ENCODE data around the gene MTHFD1L. TPM values are rescaled to one million over a fixed set of nuclear protein-coding genes. Genes with fewer than 3 reads are reported as not detected.

The MTHFD1L gene
- total RNA-seq, 3 donors from 2014 or later (not counting 1 experiment from before 2014, with no cell fraction given): 3.8 to 4.5 (median 4.3) TPM

- Mint-ChIP-seq H3K27ac (no peak overlapping the region), H3K27me3 (ENCODE audit: low read depth in 2 of 2) (peaks cover 7 to 8% of the 10 kb centered on the region in 2 donors), H3K36me3 (no peaks in the 10 kb centered on the region), H3K9me3 (no peaks in the 10 kb centered on the region), H3K4me1 (no peaks in the 10 kb centered on the region), H3K4me3 (no peak overlapping the region)
- H3K4me1 ChIP-seq (ENCODE audit: control insufficient read depth, insufficient read depth, low read length): no peaks in the 10 kb centered on the region
- 73% methylated on average over 12 of the region's 12 CpGs for WGBS (ENCODE audit: insufficient coverage)
- H3K27ac ChIP-seq (ENCODE audit: low read length): no peak overlapping the region
- no peaks in the 10 kb centered on the region for H3K9me3 ChIP-seq (ENCODE audit: control insufficient read depth, insufficient read depth, low read length)
- intact Hi-C loops (cut with micrococcal nuclease): no loop called here
- no peak overlapping the region for H3K4me3 ChIP-seq (ENCODE audit: low read length)
- no peak for TF ChIP-seq CTCF (IDR thresholded peaks at IDR 0.05)
- ATAC-seq (no peak), DNase-seq (no peak)
- no peaks in the 10 kb centered on the region for H3K27me3 ChIP-seq (ENCODE audit: control insufficient read depth, insufficient read depth, low read length)
- no peaks in the 10 kb centered on the region for H3K36me3 ChIP-seq (ENCODE audit: control insufficient read depth, insufficient read depth, low read length)
These were observed 270.7 kb downstream of the MTHFD1L start for GRCh38 chr6:151136141-151136755.

DNA sequence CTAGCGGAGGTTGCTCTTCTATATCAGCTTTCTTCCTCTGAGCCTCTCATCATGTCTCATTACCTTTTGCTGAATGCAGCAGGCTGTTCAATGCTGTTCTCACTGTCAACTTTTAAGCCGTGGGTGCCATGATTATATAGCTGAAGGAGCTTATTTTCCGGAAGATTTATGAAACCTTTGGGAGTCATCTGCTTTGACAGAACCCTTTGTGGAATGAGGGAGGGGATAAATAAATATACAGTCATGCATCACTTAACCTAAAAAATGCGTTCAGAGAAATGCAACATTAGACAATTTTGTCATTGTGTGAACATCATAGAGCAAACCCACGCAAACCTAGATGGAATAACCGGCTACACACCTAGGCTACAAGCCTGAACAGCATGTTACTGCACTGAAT lies 272.0 kb downstream of the MTHFD1L start:
- H3K9me3 ChIP-seq (ENCODE audit: control insufficient read depth, insufficient read depth, low read length): no peaks in the 10 kb centered on the region
- WGBS (ENCODE audit: insufficient coverage): 98% methylated on average over 6 of the region's 6 CpGs
- no peaks in the 10 kb centered on the region for H3K4me1 ChIP-seq (ENCODE audit: control insufficient read depth, insufficient read depth, low read length)
- H3K4me1 Mint-ChIP-seq: no peaks in the 10 kb centered on the region
- H3K27me3 ChIP-seq (ENCODE audit: control insufficient read depth, insufficient read depth, low read length): no peaks in the 10 kb centered on the region
- intact Hi-C loops (cut with micrococcal nuclease): no loop called here
- no peaks in the 10 kb centered on the region for H3K36me3 Mint-ChIP-seq
- H3K27ac ChIP-seq (ENCODE audit: low read length): no peak overlapping the region
- peaks cover 7 to 8% of the 10 kb centered on the region in 2 donors for H3K27me3 Mint-ChIP-seq (ENCODE audit: low read depth in 2 of 2)
- no peak overlapping the region for H3K4me3 ChIP-seq (ENCODE audit: low read length)
- no peak for TF ChIP-seq CTCF (IDR thresholded peaks at IDR 0.05)
- H3K27ac Mint-ChIP-seq: no peak overlapping the region
- no peaks in the 10 kb centered on the region for H3K36me3 ChIP-seq (ENCODE audit: control insufficient read depth, insufficient read depth, low read length)
- H3K4me3 Mint-ChIP-seq: no peak overlapping the region
- ATAC-seq: no peak
- H3K9me3 Mint-ChIP-seq: no peaks in the 10 kb centered on the region
- DNase-seq: no peak

GRCh38 chr6:151139524-151139923 lies 274.0 kb downstream of the MTHFD1L start:
- ATAC-seq (no peak), DNase-seq (no peak)
- peaks cover 3 to 7% of the 10 kb centered on the region in 2 donors for H3K27me3 Mint-ChIP-seq (ENCODE audit: low read depth in 2 of 2)
- no peak overlapping the region for H3K27ac Mint-ChIP-seq
- TF ChIP-seq CTCF (IDR thresholded peaks at IDR 0.05): no peak
- H3K4me3 ChIP-seq (ENCODE audit: low read length): no peak overlapping the region
- H3K4me3 Mint-ChIP-seq: no peak overlapping the region
- no peaks in the 10 kb centered on the region for H3K36me3 Mint-ChIP-seq
- no peaks in the 10 kb centered on the region for H3K9me3 Mint-ChIP-seq
- WGBS (ENCODE audit: insufficient coverage): 82% methylated on average over 11 of the region's 11 CpGs
- H3K36me3 ChIP-seq (ENCODE audit: control insufficient read depth, insufficient read depth, low read length): no peaks in the 10 kb centered on the region
- H3K27me3 ChIP-seq (ENCODE audit: control insufficient read depth, insufficient read depth, low read length): no peaks in the 10 kb centered on the region
- no peaks in the 10 kb centered on the region for H3K4me1 Mint-ChIP-seq
- H3K9me3 ChIP-seq (ENCODE audit: control insufficient read depth, insufficient read depth, low read length): no peaks in the 10 kb centered on the region
- H3K4me1 ChIP-seq (ENCODE audit: control insufficient read depth, insufficient read depth, low read length): no peaks in the 10 kb centered on the region
- no peak overlapping the region for H3K27ac ChIP-seq (ENCODE audit: low read length)
- intact Hi-C loops (cut with micrococcal nuclease): no loop called here

DNA sequence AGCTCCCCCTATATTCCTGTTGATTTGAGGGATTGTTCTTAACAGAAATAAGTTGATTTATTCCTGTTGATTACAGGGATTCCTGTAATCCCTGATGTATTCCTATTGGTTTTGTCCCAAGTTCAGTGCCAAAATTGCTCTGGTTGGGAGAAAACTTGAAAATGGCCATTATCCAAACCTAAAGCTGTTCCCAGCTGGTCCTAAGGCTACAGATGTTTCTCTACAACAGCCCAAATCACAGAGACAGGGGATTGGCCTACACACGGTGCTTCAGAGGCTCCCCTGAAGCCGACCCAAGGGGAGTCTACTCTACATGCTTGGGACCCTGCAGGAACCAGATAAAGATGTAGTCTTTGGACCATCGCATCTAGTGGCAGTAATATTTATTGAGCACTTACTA lies 275.3 kb downstream of the MTHFD1L start:
- Histone ChIP-seq H3K4me3 (ENCODE audit: low read length) (no peak overlapping the region), H3K27me3 (ENCODE audit: control insufficient read depth, insufficient read depth, low read length) (no peaks in the 10 kb centered on the region), H3K36me3 (ENCODE audit: control insufficient read depth, insufficient read depth, low read length) (no peaks in the 10 kb centered on the region), H3K4me1 (ENCODE audit: control insufficient read depth, insufficient read depth, low read length) (no peaks in the 10 kb centered on the region), H3K27ac (ENCODE audit: low read length) (no peak overlapping the region), H3K9me3 (ENCODE audit: control insufficient read depth, insufficient read depth, low read length) (no peaks in the 10 kb centered on the region)
- H3K9me3 Mint-ChIP-seq: no peaks in the 10 kb centered on the region
- WGBS (ENCODE audit: insufficient coverage): 87% methylated on average over 3 of the region's 3 CpGs
- no peak for TF ChIP-seq CTCF (IDR thresholded peaks at IDR 0.05)
- ATAC-seq (no peak), DNase-seq (no peak)
- H3K36me3 Mint-ChIP-seq: no peaks in the 10 kb centered on the region
- peaks cover 3 to 7% of the 10 kb centered on the region in 2 donors for H3K27me3 Mint-ChIP-seq (ENCODE audit: low read depth in 2 of 2)
- H3K4me1 Mint-ChIP-seq: no peaks in the 10 kb centered on the region
- intact Hi-C loops (cut with micrococcal nuclease): no loop called here
- H3K27ac Mint-ChIP-seq: no peak overlapping the region
- no peak overlapping the region for H3K4me3 Mint-ChIP-seq
